Loucy (cell line): ENCODE data around the gene NEMP2.

ENCODE experiments used
- H2AFZ ChIP-seq: fragments of 200-600 bp; sonication (generic); 2 replicates; pipeline ENCODE4 v1.6.0; 2016; ENCODE audit warnings: antibody characterized with exemption, mild to moderate bottlenecking, low read length, moderate library complexity
- H3F3A ChIP-seq: fragments of 200-600 bp; 2 replicates; pipeline ENCODE4 v1.6.0; 2016; ENCODE audit warnings: antibody characterized with exemption, low read depth, mild to moderate bottlenecking
- H3K27me3 ChIP-seq: fragments of 200-600 bp; sonication (generic); 2 replicates; pipeline ENCODE4 v1.6.1; 2014; ENCODE audit warnings: low read length, mild to moderate bottlenecking; ENCODE audit not compliant: insufficient read depth, poor library complexity, severe bottlenecking
- H3K36me3 ChIP-seq: fragments of 200-600 bp; sonication (generic); 2 replicates; pipeline ENCODE4 v1.6.1; 2016; ENCODE audit warnings: low read length; ENCODE audit not compliant: insufficient read depth
- H3K4me1 ChIP-seq: fragments of 200-600 bp; sonication (generic); 2 replicates; pipeline ENCODE4 v1.5.1; 2014; ENCODE audit warnings: low read length, mild to moderate bottlenecking; ENCODE audit not compliant: insufficient read depth, poor library complexity, severe bottlenecking
- H3K4me2 ChIP-seq: fragments of 200-600 bp; sonication (generic); 2 replicates; pipeline ENCODE4 v1.6.0; 2014; ENCODE audit warnings: antibody characterized with exemption, low read length, low read depth, mild to moderate bottlenecking; ENCODE audit not compliant: poor library complexity, severe bottlenecking
- H3K4me3 ChIP-seq: fragments of 200-600 bp; sonication (generic); 2 replicates; pipeline ENCODE4 v1.5.1; 2014; ENCODE audit warnings: low read length, mild to moderate bottlenecking, mixed read lengths; ENCODE audit not compliant: poor library complexity, severe bottlenecking
- H3K79me2 ChIP-seq: fragments of 200-600 bp; sonication (generic); 2 replicates; pipeline ENCODE4 v1.6.1; 2014; ENCODE audit warnings: low read length; ENCODE audit not compliant: insufficient read depth
- H3K9ac ChIP-seq: fragments of 200-600 bp; sonication (generic); 2 replicates; pipeline ENCODE4 v1.6.0; 2014; ENCODE audit warnings: mild to moderate bottlenecking, low read depth, low read length, moderate library complexity; ENCODE audit not compliant: poor library complexity, severe bottlenecking
- H3K9me2 ChIP-seq: fragments of 200-600 bp; sonication (generic); replicated peaks from 2 replicates; pipeline ENCODE4 v1.6.1; 2016; ENCODE audit warnings: low read depth, low read length, mixed read lengths
- H3K9me3 ChIP-seq: fragments of 200-600 bp; sonication (generic); 2 replicates; pipeline ENCODE4 v1.6.1; 2014; ENCODE audit warnings: mild to moderate bottlenecking, antibody characterized with exemption, low read length, low read depth; ENCODE audit not compliant: insufficient read depth
- H4K20me1 ChIP-seq: fragments of 200-600 bp; sonication (generic); 2 replicates; pipeline ENCODE4 v1.6.0; 2014; ENCODE audit warnings: antibody characterized with exemption, low read length, mild to moderate bottlenecking; ENCODE audit not compliant: insufficient read depth, poor library complexity, severe bottlenecking
- CTCF ChIP-seq: fragments of 200-600 bp; sonication (generic); conservative IDR thresholded peaks from 2 replicates; pipeline ENCODE4 v1.5.1; 2014; ENCODE audit warnings: mild to moderate bottlenecking, antibody characterized with exemption, low read length
- EZH2phosphoT487 ChIP-seq: fragments of 200-600 bp; IDR thresholded peaks from 2 replicates; pipeline ENCODE4 v1.6.1; 2018; ENCODE audit warnings: antibody characterized with exemption, mild to moderate bottlenecking, moderate library complexity, borderline replicate concordance

The NEMP2 gene

DNA sequence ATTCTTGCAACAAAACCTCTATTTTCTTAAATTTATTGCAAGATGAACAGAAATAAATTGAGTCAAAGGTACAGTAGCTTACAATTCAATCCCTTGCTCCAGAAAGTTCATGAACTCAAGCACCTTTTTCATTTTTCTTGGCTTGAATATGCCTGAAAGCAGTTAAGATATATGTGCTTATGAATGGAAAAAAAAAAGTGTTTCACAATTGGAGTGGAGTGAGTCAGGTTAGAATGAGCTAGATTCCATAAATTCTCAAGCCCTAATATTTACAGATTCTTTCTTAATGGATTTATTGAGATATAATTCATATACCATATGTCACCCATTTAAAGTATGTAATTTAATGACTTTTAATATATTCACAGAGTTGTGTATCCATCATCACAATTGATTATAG, 39.6 kb upstream of the NEMP2 start:
- Histone ChIP-seq H3K9me3 (no peaks in the 10 kb centered on the region), H3K9ac (no peak overlapping the region), H3K36me3 (no peaks in the 10 kb centered on the region), H4K20me1 (no peaks in the 10 kb centered on the region), H3K4me2 (no peak overlapping the region), H2AFZ (no peak overlapping the region), H3F3A (no peaks in the 10 kb centered on the region), H3K4me1 (peaks cover 17% of the 10 kb centered on the region), H3K79me2 (no peaks in the 10 kb centered on the region), H3K4me3 (no peak overlapping the region), H3K27me3 (no peaks in the 10 kb centered on the region), H3K9me2 (no peaks in the 10 kb centered on the region)
- TF ChIP-seq CTCF (no peak), EZH2phosphoT487 (no peak)

GRCh38 chr2:190572246-190572645, 37.7 kb upstream of the NEMP2 start:
- no peak for TF ChIP-seq EZH2phosphoT487
- TF ChIP-seq CTCF = no peak
- H3K9me3 ChIP-seq = peaks cover 5% of the 10 kb centered on the region; the same call in 1 of the 2 replicates
- no peaks in the 10 kb centered on the region for H3F3A ChIP-seq
- peaks cover 6% of the 10 kb centered on the region for H3K4me1 ChIP-seq
- H3K79me2 ChIP-seq = no peaks in the 10 kb centered on the region
- H3K9me2 ChIP-seq = no peaks in the 10 kb centered on the region
- H4K20me1 ChIP-seq = no peaks in the 10 kb centered on the region
- no peak overlapping the region for H2AFZ ChIP-seq
- H3K4me3 ChIP-seq = no peak overlapping the region
- H3K9ac ChIP-seq = no peak overlapping the region
- no peaks in the 10 kb centered on the region for H3K36me3 ChIP-seq
- no peaks in the 10 kb centered on the region for H3K27me3 ChIP-seq
- no peak overlapping the region for H3K4me2 ChIP-seq

GRCh38 chr2:190571686-190572085, 37.2 kb upstream of the NEMP2 start:
- H4K20me1 ChIP-seq = no peaks in the 10 kb centered on the region
- no peaks in the 10 kb centered on the region for H3F3A ChIP-seq
- H3K36me3 ChIP-seq = no peaks in the 10 kb centered on the region
- no peak overlapping the region for H3K4me2 ChIP-seq
- no peak overlapping the region for H2AFZ ChIP-seq
- TF ChIP-seq CTCF (no peak), EZH2phosphoT487 (no peak)
- no peak overlapping the region for H3K9ac ChIP-seq
- no peaks in the 10 kb centered on the region for H3K9me2 ChIP-seq
- H3K9me3 ChIP-seq = peaks cover 7% of the 10 kb centered on the region; the same call in 1 of the 2 replicates
- no peaks in the 10 kb centered on the region for H3K27me3 ChIP-seq
- no peaks in the 10 kb centered on the region for H3K79me2 ChIP-seq
- peaks cover 6% of the 10 kb centered on the region for H3K4me1 ChIP-seq
- H3K4me3 ChIP-seq = no peak overlapping the region
